Activated CD4-positive, alpha-beta T cell treated with anti-CD3 and anti-CD28 coated beads for 24 hours (primary cell): Measurements from ENCODE around the gene ABCB8.
"Not testable (repeated sequence)": the region's sequence is repeated elsewhere in the genome, so short reads cannot be mapped to it uniquely, and the experiment has no call there.

ENCODE experiments used
- DNase-seq, 2 donors: peaks; one replicate each; pipeline ENCODE4 v3.0.0-alpha.2; 2020; ENCODE audit warnings: low read depth in 2 of 2

ABCB8 gene

DNA sequence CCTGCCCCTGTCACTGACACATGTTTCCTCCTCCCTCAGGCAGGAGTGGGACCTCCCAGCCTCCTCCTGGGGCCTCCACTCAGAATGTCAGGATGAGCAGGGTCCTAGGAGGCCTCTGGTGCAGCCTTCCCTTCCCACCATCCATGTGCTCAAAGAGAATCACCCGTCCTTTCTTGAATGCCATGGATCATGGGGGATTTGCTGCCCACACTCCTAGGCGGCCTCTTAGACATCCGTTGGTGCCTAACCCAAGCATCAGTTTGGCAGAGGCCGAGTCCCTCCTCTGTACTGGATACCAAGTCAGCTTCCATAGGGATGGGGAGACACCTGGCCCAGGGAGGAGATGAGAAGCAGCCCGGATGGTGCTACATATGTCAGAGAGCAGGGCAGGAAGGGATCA is 30.4 kb upstream of the ABCB8 start:
- no peak for DNase-seq

DNA sequence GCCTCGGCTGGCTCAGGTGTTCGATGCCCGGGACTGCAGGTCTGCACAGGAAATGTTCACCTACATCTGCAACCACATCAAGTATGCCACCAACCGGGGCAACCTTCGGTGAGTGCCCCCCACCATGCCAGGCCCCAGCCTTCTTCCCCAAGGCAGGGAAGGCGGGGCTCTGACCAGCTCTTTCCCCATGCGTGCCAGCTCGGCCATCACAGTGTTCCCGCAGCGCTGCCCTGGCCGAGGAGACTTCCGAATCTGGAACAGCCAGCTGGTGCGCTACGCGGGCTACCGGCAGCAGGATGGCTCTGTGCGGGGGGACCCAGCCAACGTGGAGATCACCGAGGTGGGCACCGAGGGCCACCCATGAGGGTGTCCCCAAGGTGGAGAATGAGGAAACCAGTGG is 29.9 kb upstream of the ABCB8 start:
- DNase-seq = no peak

DNA sequence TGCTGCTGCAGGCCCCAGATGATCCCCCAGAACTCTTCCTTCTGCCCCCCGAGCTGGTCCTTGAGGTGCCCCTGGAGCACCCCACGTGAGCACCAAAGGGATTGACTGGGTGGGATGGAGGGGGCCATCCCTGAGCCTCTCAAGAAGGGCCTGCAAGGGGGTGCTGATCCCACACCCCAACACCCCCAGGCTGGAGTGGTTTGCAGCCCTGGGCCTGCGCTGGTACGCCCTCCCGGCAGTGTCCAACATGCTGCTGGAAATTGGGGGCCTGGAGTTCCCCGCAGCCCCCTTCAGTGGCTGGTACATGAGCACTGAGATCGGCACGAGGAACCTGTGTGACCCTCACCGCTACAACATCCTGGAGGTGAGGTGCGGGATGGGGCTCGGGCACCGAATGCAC is 29.2 kb upstream of the ABCB8 start:
- no peak for DNase-seq

DNA sequence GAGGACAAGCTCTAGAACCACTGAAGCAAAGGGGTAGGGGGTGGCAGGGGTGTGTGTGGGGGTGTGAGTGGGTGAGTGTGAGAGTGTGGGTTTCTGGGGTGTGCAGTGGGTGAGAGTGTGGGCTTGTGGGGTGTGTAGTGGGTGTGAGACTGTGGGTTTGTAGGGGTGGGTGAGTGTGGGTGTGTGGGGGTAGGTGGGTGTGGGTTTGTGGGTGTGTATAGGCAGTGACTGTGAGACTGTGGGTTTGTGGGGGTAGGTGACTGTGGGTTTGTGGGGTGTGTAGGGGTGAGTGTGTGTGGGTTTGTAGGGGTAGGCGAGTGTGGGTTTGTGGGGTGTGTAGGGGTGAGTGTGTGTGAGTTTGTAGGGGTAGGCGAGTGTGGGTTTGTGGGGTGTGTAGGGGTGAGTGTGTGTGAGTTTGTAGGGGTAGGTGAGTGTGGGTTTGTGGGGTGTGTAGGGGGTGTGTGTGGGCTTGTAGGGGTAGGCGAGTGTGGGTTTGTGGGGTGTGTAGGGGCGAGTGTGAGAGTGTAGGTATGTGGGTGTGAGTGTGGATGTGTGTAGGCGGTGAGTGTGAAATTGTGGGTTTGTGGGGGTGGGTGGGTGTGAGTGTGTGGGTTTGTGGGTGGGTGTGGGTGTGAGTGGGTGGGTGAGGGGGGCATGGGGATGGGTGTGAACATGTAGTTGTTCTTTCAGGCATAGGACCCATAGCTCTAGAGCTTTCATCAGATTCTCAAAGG is 28.6 kb upstream of the ABCB8 start:
- DNase-seq = no peak

DNA sequence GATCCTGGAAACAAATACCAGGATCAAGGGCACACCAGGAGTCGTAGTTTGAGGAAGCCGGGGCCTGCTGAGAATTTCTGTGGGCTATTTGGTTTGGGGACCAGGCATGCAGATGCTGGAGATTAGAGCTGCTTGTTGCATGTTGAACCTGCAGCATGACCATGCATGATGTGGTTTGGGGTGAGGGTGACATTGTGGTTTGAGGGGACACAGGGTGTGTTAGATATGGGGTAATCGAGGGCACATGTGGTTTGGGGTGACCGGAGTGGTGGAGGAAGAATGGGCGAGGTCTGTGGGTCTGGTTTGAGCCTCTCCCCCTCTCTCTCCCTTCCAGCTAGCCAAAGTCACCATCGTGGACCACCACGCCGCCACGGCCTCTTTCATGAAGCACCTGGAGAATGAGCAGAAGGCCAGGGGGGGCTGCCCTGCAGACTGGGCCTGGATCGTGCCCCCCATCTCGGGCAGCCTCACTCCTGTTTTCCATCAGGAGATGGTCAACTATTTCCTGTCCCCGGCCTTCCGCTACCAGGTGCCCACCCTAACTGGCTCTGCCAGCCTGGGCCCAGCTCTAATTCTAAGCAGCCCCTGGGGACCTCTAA is 27.3 kb upstream of the ABCB8 start:
- no peak for DNase-seq

DNA sequence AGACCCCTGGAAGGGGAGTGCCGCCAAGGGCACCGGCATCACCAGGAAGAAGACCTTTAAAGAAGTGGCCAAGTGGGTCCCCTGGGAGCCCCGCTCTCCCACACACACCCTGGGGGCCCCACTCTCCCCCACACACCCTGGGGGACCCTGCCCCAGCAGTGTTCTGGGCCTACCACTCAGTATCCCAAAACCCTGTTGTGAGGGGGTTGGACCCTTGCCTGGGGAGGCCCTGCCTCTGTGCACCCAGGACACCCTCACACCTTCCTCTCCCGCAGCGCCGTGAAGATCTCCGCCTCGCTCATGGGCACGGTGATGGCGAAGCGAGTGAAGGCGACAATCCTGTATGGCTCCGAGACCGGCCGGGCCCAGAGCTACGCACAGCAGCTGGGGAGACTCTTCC is 26.7 kb upstream of the ABCB8 start:
- no peak for DNase-seq

DNA sequence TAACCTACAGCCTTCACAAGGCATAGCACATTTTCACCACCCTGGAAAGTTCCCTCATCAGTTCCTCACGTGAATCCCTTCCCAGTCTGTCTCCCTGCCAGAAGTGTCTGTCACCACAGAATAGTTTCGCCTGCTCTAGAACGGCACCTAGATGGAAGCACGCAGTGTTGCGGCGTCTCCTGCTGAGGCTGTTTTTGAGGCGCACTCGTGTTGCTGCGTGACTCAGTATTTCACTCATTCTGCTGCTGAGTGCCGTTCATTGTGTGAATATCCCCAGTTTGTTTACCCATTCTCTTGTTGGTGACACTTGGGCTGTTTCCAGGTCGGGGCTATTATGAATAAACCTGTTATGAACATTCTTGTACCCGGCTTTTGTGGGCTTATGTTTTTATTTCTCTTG is 24.7 kb upstream of the ABCB8 start:
- DNase-seq = no peak

DNA sequence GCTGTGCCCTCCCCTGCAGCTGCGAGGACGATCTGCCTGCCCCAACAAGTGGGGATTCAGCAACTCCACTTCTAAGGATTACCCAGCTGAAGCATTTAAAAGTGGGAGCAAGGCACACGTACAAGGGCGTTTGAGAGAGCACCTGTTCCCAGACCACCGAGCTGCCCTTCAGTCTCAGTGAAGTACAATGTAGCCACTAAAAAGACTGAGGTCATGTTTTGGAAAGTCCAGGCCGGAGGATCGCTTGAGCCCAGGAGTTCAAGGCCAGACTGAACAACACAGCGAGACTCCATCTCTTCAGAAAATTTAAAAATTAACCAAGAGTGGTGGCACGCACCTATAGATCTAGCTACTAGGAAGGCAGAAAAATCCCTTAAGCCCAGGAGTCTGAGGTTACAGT is 22.7 kb upstream of the ABCB8 start:
- no peak for DNase-seq

DNA sequence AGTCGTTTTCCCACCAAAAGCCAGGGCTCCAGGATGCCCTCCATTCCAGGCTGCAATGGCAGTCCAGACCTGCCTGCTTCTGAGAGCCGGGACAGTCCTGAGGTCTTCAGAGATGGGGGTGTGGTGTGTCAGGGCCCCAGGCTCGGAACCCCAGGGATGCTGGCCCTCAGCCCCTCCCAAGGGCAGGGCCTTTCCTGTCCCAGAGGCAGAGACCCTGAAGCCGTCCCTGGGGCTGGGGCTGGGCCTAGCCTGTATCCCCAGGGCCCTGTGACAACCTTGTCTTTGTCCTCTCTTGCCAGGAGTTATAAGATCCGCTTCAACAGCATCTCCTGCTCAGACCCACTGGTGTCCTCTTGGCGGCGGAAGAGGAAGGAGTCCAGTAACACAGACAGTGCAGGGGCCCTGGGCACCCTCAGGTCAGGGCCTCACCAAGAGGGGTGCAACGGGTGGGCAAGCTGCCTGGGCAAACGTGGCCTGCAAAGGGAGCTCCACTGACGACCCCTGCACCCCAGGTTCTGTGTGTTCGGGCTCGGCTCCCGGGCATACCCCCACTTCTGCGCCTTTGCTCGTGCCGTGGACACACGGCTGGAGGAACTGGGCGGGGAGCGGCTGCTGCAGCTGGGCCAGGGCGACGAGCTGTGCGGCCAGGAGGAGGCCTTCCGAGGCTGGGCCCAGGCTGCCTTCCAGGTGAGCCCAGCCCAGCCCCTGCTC is 21.5 kb upstream of the ABCB8 start:
- no peak for DNase-seq

DNA sequence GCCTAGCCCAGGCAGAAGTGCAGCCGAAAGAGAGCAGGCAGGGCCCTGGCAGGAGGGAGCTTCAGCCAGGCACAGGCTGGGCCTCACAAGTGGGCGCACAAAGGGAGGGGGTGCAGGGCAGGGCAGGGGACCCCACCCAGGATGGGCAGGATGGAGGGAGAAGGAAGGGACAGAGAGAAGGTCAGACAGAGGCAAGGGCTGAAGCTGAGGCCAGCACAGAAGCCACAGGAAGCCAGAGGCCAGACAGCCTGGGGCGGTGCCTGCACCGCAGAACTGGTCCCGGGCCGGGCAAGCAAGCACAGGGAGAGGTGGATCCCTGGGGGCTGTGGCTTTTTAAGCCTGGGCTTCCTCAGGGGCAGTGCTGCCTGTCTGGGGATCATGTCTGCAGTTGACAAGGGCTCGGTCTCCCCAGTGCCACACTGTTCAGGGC is 20.8 kb upstream of the ABCB8 start:
- no peak for DNase-seq

DNA sequence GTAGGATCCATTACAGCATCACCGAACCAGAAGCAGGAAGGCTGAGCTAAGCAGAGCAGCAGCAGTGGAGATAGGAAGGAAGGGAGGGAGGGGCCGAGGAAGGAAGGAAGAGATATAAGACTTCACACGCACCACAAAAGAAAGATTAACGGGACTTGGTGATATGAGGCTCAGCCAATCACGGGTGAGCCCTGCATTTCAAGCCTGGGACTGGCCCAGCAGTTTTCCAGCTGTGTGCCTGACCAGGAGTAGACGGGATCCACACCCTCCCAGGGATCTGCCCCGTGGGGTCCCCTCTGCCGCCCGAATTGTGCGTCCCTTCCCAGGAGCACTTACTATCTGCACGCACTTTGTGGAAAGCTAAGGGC is 20.1 kb upstream of the ABCB8 start:
- DNase-seq = no peak

DNA sequence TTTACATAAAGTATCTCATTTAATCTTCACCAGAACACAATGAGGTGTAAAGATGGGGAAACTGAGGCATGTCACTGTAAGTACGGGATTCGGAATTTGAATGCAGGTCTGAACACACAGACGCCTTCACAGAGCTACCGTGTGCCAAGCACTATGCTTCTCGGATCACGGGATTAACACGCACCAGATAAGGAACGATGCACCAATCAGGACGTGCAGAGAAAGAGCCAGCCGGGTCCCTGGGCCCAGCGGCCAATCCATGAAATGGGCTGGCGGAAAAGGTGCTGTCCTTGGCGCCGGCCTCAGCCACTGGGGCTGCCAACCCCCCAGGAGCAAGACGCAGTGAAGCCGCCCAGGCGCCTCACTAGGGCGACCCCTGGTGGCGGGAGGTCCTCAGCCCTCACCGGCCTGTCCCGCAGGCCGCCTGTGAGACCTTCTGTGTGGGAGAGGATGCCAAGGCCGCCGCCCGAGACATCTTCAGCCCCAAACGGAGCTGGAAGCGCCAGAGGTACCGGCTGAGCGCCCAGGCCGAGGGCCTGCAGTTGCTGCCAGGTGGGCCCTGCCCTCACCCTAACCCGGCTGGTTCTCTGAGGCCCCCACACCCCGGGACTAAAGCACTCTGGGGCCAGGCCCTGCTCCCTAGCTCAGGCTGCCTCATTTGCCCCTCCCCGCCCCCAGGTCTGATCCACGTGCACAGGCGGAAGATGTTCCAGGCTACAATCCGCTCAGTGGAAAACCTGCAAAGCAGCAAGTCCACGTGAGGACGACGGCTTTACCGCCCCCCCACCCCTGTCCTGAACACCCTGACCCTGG is 19.5 kb upstream of the ABCB8 start:
- peak; percentile 81 to 82 for DNase-seq

DNA sequence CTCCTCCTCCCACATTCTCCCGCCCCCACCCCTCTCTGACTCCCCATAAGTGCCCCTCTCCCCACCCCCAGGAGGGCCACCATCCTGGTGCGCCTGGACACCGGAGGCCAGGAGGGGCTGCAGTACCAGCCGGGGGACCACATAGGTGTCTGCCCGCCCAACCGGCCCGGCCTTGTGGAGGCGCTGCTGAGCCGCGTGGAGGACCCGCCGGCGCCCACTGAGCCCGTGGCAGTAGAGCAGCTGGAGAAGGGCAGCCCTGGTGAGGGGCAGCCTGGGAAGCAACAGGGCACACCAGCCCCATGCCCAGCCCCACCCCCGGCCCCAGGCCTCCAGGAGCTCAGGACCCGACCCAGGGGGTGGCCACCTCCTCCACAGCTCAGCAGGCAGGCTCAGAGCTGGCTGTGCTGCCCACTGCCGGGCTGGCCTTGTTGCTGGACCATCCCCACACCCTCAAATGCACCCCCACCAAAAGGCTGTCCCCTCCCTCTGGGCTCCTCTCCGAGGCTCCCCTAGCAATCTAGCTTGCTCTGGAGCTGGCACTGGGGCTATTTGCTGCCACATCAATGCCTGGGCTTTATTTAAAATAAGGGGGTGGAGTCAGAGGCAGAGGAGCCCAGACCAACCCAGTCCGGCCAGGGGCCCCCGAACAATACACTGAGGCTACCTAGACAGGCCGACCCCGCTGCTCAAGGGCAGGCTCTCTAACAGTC is 18.8 kb upstream of the ABCB8 start:
- no peak for DNase-seq

DNA sequence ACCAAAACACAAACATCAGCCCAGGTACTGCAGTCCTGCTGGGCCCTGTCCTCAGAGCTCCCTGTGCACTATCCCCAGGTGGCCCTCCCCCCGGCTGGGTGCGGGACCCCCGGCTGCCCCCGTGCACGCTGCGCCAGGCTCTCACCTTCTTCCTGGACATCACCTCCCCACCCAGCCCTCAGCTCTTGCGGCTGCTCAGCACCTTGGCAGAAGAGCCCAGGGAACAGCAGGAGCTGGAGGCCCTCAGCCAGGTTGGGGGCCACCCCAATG is 18.3 kb upstream of the ABCB8 start:
- DNase-seq = no peak

DNA sequence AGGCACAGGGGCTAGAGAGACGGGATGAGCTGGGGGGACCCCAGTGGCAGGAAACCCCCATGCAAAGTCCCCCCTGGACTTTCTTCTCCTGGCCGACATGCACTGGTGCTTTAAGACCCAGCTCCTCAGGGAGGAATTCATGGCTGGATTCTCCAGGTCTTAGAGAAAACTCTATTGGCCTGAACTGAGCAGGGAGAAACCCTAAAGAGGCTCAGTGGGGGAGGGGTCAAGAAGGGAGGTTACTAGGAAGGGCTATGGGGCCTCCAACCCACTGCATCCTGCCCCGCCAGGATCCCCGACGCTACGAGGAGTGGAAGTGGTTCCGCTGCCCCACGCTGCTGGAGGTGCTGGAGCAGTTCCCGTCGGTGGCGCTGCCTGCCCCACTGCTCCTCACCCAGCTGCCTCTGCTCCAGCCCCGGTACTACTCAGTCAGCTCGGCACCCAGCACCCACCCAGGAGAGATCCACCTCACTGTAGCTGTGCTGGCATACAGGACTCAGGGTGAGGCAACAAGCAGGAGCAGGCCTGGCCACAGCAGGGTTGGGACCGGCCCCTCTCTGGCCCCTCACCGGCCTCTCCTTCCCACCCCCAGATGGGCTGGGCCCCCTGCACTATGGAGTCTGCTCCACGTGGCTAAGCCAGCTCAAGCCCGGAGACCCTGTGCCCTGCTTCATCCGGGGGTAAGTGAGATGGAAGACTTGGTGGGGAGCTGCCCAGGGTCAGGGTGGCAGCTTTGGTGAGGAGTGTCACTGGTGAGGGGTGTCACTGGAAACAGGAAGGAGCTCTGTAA is 17.7 kb upstream of the ABCB8 start:
- no peak for DNase-seq

DNA sequence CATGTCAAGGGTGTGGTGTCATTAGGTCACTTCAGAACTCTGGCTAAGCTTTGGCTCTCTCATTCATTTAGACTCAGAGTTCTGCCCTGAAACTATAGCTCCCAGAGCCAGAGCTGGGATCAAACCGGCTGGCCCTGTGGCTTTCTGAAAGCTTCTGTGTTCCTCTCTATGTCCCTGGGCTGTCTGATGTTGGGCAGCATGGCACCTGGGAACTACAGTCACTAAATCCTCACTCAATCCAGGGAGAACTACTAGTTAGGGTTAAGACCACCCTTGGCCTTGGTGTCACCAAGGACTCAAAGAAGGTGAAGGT is 17.2 kb upstream of the ABCB8 start:
- no peak for DNase-seq

DNA sequence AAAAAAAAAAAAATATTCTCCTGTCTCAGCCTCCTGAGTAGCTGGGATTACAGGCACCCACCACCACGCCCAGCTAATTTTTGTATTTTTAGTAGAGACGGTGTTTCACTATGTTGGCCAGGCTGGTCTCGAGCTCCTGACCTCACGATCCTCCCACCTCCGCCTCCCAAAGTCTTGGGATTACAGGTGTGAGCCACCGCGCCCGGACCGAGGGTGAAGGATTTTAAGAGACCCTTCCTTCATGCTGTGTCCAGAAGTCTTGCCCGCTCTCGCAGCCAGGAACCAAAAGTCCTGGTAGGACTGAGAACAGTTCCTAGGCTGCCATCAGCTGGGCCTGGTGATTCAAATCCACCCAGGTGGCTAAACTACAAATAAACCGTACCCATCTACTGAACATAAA is 16.6 kb upstream of the ABCB8 start:
- not testable (repeated sequence) for DNase-seq

DNA sequence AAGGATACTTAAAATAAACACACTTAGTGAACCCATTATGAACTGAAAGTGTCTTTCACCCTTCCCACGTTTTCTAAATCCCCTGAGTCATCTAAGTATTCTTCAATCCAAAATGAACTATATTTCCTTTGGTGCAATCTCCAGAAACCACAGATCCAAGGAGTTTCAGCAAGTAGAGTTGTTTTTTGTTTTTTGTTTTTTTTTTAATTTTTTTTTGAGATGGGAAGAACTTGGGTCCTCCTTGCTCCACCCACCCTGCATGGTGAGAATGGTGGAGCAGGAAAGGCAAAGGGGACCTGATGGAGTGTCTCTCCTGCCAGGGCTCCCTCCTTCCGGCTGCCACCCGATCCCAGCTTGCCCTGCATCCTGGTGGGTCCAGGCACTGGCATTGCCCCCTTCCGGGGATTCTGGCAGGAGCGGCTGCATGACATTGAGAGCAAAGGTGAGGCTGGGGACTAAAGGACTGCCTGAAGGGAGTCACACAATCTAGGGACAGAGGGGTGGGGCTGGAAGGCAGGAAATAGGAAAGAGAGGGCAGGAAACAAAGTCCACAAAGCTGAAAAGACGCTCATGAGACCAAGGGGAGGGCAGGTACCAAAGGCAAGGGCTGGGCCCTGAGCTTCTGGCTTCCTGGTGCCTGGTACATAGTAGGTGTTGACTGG is 16.1 kb upstream of the ABCB8 start:
- no peak for DNase-seq

DNA sequence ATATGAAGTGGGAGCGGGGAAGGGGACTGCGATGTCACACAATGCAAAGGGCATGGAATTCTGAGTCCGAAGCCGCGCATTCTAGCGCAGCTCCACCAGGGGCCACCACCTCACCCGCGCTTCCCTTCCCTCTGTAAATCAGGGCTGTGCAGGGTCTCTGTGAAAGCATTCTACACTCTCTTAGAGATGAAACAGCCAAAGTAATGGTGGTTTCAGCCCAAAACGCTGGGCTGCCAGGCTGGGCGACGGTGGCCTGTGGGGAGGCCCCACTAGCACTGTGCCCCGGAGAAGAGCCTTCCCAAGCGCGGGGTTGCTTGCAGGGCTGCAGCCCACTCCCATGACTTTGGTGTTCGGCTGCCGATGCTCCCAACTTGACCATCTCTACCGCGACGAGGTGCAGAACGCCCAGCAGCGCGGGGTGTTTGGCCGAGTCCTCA is 15.3 kb upstream of the ABCB8 start:
- DNase-seq = no peak

DNA sequence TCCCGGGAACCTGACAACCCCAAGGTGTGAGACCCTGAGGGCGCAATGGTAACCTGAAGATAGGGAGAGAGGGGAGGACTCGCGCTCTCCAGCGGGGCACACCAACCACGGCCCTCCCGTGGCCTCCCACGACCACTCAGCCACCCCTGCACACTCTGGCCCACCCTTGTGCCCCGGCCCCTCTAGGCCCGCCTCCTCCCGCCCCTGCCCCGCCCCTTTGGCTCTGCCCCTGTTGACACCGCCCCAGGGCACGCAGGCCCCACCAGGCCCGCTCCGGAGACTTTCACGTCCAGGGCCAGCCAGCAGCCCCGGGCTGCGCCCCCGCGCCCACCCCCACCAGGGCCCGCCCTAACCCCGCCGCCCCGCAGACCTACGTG is 14.9 kb upstream of the ABCB8 start:
- DNase-seq = no peak
